KOPT-K1 (cell line): Measurements from ENCODE around the gene MOGAT1.

ENCODE experiments used
- H3K27ac ChIP-seq: fragments of 200-600 bp; sonication (generic); 2 replicates; pipeline ENCODE4 v1.5.1; 2016; ENCODE audit warnings: antibody characterized with exemption, mild to moderate bottlenecking, low read depth, low read length; ENCODE audit not compliant: poor library complexity, severe bottlenecking
- H3K36me3 ChIP-seq: fragments of 200-600 bp; sonication (generic); 2 replicates; pipeline ENCODE4 v1.5.1; 2017; ENCODE audit warnings: antibody characterized with exemption, mild to moderate bottlenecking, low read length, moderate library complexity; ENCODE audit not compliant: insufficient read depth
- H3K9me3 ChIP-seq: fragments of 200-600 bp; sonication (generic); 2 replicates; pipeline ENCODE4 v1.5.1; 2017; ENCODE audit warnings: antibody characterized with exemption, low read length, mild to moderate bottlenecking; ENCODE audit not compliant: insufficient read depth, poor library complexity, severe bottlenecking

MOGAT1 gene

DNA sequence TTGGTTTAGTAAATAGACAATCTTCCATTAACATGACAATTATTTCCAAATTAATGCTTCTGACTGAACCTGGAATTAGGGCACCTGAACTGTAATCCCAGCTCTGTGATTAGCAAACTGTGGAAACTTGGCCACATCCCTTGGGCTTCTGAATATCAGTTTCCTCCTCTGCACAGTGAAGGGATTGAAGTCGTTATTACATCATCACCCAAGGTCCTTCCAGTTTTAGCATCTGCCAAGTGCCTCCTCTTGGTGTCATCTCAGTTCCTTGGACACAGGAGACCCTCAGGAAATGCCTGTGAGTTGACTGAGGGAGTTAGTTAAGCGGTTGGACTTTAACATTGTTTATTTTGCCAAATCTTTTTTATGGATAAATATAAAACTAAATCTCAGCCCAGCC is 64.8 kb downstream of the MOGAT1 start:
- Histone ChIP-seq H3K36me3 (no peaks in the 10 kb centered on the region), H3K27ac (no peak overlapping the region), H3K9me3 (no peaks in the 10 kb centered on the region)

DNA sequence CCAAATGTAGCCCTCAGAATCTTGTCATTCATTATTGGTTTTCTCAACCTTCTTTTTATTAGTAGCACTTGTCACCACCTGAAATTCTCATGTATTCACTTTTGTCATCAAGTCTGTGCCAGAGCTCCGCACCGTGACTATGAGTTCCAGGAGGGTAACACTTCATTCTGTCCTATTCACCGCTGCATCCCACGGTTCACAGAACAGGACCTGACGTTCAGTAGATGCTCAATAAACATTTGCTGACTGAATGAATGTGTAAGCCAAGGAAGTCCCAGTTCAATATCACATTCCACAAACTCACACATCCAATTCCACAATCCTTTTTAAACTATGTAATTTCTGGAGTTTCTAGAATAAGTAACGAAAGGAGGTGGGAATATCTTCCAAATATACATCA is 65.5 kb downstream of the MOGAT1 start:
- H3K27ac ChIP-seq = no peak overlapping the region
- no peaks in the 10 kb centered on the region for H3K36me3 ChIP-seq
- H3K9me3 ChIP-seq = no peaks in the 10 kb centered on the region

DNA sequence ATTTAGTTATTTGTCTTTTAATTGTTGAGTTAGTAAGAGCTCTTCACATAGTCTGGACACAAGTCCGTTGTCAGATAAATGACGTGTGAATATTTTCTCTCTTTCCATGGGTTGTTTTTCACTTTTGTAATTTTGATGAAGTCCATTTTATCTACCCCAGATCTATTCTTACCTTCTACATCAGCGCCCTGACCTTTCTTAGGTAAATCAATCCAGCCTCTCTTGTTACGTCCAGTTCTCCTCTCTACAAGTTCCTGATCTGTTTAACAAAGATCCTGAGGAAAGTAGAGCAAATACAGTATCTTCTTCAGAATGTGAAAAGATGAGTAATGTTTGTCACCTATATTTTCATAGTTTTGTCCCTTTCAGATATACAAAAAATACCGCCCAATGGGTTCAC is 66.9 kb downstream of the MOGAT1 start:
- Histone ChIP-seq H3K9me3 (no peaks in the 10 kb centered on the region), H3K27ac (no peak overlapping the region)

DNA sequence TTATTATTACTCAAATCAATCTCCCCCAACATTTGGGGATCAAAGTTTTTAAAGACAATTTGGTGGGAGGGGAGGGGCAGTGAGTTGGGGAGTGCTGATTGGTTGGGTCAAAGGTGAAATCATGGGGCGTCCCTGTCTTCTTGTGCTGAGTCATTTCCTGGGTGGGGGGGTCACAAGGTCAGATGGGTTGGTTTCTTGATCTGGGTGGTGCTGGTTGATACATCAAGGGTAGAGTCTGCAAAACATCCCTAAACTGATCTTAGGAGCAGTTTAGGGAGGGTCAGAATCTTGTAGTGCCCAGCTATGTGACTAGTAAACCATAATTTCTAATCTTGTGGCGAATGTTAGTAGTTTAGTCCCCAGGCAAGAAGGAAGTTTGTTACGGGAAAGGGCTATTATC is 67.4 kb downstream of the MOGAT1 start:
- Histone ChIP-seq H3K9me3 (no peaks in the 10 kb centered on the region), H3K36me3 (no peaks in the 10 kb centered on the region), H3K27ac (no peak overlapping the region)

More for the DNA sequence above, 66.9 kb downstream of the MOGAT1 start:
- no peaks in the 10 kb centered on the region for H3K36me3 ChIP-seq

DNA sequence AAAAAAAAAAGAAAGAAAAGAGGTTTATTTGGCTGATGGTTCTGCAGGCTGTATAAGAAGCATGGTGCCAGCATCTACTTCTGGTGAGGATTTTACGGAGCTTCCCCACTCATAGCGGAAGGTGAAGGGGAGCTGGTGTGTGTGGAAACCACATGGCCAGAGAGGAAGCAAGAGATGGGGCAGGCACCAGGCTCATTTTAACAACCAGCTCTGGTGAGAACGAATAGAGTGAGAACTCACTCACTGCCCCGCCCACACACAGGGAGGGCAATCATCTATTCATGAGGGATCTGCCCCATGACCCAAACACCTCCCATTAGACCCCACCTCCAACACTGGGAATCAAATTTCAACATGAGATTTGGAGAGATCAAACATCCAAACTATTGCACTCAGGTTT is 68.5 kb downstream of the MOGAT1 start:
- no peaks in the 10 kb centered on the region for H3K36me3 ChIP-seq
- H3K9me3 ChIP-seq = no peaks in the 10 kb centered on the region
- no peak overlapping the region for H3K27ac ChIP-seq

DNA sequence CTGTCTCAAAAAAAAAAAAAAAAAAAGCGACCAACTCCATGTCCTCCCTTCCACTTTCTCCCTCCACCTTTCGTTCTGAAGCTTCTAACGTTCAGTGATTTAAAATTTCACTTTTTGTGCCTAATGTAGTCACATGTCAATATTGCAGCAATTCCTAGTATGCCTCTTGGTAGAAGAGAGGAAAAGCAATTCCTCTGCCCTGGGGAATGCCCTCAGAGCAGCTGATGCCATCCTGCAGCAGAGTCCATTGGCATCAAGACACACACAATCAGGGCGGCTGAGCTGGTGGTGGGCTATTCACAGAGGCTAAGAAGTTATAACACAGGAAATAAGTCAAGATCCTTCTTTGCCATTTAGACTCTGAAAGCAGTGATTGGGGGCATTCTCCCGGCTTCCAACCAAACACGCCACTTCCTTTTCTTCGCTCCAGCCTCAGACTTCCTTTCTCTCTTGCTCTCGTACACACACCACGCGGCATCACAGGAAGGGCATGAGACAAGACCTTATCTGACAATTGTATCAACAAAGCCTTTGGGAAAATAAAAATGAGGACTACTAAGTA is 71.9 kb downstream of the MOGAT1 start:
- H3K27ac ChIP-seq = no peak overlapping the region

DNA sequence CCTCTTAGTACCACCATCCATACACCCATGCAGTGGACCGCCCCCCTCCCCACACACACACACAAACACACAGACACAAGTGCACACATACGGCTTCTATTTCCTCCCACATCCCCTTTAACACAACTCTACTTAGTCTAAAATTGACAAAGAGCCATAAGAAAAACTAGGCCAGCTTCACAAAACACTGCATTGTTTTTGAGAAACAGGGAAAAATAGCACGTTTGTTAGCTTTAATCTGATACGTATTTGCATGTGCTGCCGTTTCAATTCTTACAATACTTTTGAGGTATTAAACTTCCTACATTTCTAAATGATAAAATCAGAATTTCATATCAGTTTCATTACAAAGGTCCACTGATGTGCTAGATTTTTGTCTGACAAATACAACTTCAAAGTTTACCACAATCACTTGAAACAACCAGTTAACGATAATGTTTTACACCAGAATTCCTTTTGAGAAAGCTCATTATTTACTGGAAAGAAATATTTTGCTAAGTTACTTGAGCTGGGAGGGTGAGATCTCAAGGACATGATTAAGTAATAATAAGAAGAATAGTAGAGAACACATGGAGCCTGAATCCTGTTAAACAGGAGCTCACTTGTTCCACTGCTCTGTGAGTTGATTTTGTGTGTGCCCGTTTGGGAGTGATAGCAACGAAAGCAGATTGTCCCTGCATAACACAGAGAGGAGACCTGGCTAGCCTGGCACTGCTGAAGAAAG is 74.5 kb downstream of the MOGAT1 start:
- no peaks in the 10 kb centered on the region for H3K9me3 ChIP-seq
- no peak overlapping the region for H3K27ac ChIP-seq
- H3K36me3 ChIP-seq = no peaks in the 10 kb centered on the region

More for the DNA sequence above, 71.9 kb downstream of the MOGAT1 start:
- Histone ChIP-seq H3K36me3 (no peaks in the 10 kb centered on the region), H3K9me3 (no peaks in the 10 kb centered on the region)

DNA sequence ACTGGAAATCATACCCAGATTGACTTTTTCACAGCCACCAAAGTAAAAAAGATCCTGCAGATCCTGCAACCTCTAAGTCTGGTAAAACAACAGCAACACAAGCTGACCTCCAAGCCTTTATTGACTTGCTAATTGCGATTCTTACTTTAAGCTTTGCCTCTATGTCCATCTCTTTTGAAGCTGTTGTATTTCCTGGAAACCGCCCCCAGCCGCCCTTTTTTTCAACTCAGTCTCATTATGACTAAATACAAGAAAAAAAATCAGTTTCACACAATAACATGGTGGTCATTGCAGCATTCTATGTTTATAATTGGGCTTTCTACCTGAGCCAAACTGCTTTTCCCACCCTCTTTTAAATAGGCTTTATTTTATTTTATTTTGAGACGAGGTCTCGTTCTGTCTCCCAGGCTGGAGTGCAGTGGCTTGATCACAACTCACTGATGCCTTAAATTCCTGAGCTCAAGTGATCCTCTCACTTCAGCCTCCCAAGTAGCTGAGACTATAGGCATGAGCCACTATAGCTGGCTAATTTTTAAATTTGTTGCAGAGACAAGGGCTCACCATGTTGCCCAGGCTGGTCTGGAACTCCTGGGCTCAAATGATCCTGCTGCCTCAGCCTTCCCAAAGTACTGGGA is 76.2 kb downstream of the MOGAT1 start:
- H3K36me3 ChIP-seq = no peaks in the 10 kb centered on the region
- H3K9me3 ChIP-seq = no peaks in the 10 kb centered on the region
- H3K27ac ChIP-seq = no peak overlapping the region

DNA sequence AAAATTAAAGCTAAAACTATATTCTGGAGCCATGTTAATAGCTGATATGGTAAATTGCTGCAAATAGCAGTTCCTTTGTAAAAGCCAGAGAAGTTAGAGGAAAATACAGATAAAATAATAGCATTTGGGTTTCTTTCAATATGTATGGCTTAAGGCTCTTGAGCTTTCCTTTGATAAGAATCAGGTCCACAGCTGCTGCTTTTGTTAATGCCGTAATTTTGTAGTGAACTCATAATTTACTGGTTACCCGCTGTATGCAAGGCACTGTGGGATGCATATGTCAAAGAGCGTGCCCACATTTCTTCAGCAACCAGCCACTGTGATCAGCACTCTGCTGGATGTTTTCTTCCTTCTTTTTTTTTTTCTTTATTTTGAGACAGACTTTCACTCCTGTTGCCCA is 79.1 kb downstream of the MOGAT1 start:
- Histone ChIP-seq H3K27ac (no peak overlapping the region), H3K9me3 (no peaks in the 10 kb centered on the region), H3K36me3 (no peaks in the 10 kb centered on the region)

DNA sequence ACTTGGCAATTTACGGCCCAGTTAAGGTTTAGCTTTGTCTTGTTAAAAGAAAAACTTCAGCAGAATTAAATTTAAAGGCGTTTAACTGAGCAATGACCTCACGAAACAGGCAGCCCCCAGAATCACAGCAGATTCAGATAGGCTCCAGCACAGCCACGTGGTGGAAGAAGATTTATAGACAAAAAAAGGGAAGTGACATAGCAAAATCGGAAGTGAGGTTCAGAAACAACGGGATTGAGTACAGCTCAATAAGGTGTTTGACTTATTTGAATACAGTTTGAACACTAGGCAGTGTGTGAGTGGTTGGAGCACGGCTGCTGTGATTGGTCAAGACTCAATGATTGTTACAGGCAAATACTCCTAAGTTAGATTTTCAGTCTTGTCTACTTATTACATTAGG is 79.8 kb downstream of the MOGAT1 start:
- Histone ChIP-seq H3K9me3 (no peaks in the 10 kb centered on the region), H3K27ac (no peak overlapping the region), H3K36me3 (no peaks in the 10 kb centered on the region)

DNA sequence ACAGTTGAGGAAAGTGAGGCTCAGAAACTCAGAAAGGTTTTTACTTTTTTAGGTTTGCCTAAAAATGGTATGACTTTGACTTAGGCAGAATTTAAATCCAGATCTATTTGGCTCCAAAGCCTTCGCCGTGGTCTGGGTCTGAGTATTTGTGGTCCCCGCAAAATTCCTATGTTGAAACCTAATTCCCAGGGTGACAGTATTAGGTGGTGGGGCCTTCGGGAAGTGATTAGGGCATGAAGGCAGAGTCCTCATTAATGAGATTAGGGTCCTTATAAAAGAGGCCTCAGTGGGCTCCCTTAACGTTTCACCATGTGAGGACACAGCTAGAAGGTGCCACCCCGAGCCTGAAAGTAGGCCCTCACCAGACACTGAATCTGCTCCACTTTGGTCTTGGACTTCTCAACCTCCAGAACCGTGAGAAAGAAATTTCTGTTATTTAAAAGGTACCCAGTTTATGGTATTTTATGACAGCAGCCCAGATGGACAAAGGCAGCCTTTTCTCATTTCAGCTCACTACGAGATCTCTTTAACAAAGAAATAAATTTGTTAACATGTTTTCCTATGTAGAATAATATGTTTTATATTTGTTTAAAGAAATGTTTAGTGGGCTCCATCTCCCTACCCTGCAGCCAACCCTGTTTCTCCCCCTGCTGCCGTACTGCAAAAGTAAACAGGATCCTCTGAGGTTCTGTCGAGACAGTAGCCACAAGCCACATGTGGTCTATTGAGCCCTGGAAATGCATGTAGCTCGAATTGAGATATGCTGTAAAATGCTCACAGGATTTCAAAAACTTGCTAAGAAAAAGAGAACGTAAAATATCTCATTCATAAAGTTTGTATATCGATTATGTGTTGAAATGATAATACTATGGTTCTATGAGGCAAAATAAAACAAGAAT is 80.6 kb downstream of the MOGAT1 start:
- no peaks in the 10 kb centered on the region for H3K36me3 ChIP-seq
- no peaks in the 10 kb centered on the region for H3K9me3 ChIP-seq
- H3K27ac ChIP-seq = no peak overlapping the region

DNA sequence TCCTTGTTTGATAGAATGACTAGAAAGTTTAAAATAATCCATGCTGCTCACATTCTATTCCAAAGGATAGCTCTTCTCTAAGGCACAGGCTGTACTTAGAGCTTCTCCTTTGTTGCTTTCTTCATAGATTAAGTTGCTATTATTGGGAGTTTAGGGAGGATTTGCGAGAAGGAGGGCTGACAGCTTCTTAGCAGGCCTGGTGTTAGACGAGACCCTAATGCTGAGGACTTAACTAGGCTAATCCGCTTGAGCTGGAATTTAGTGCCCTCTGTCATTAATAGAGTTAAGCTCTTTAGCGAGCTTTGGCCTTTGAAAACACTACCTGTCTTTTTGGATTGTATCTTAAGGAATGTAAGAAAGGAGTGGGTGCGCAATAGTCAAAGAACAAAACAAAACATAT is 81.3 kb downstream of the MOGAT1 start:
- no peak overlapping the region for H3K27ac ChIP-seq
- H3K36me3 ChIP-seq = no peaks in the 10 kb centered on the region
- H3K9me3 ChIP-seq = no peaks in the 10 kb centered on the region

DNA sequence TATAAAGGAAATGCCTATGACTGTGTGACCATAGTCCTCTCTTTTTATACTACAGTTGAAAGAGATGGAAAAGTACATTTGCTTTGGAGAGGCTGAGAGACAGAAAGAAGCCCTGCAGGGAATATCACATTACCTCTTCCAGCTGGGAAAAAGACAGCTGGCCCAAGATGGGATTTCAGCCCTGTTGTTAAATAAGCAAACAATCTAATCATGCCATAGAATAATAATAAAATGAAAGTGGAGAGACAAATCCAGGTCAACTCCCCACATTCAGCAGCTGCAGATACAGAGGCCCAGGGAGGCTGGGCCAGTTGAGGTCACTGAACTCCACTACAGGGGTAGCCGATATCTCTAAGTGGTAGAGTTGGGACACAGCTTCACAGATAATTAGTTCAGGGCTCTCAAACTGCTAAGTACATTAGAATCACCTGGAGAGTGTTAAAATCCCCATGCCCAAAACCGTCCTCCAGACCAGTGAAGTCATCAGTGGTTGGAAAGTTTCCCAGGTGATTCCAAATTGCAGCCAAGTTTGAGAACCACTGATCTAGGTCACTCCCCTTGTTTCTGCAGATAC is 81.9 kb downstream of the MOGAT1 start:
- H3K9me3 ChIP-seq = no peaks in the 10 kb centered on the region
- no peaks in the 10 kb centered on the region for H3K36me3 ChIP-seq
- H3K27ac ChIP-seq = no peak overlapping the region

DNA sequence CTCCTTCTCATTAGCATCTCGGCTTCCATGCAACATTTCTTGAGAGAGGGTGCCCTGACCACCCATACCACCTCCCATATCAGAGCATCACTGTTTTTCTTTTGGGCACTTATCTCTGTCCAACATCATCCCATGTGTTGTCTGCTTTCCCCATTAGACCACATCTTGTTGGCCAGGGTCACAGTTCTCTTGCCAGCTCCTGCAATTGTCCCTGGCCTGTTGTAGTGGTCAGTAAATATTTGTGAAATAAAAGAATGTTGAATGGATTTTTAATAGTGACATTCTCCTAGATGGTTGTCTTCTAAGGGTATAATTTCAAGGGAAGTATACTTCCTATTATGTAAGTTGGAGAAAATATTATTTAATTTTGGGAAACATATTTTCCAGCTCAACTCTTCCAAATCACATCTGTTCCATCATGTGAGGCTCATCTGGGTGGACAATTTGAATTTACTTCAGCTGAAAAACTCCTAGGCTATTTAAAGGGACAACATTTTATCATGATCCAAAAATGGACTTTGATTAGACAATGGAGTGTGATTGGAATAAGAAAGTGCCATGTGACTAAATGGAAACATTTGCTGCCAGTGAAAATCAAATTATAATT is 83.0 kb downstream of the MOGAT1 start:
- Histone ChIP-seq H3K27ac (no peak overlapping the region), H3K9me3 (no peaks in the 10 kb centered on the region), H3K36me3 (no peaks in the 10 kb centered on the region)
